Measurements from ENCODE around the gene E2F4.

DNA sequence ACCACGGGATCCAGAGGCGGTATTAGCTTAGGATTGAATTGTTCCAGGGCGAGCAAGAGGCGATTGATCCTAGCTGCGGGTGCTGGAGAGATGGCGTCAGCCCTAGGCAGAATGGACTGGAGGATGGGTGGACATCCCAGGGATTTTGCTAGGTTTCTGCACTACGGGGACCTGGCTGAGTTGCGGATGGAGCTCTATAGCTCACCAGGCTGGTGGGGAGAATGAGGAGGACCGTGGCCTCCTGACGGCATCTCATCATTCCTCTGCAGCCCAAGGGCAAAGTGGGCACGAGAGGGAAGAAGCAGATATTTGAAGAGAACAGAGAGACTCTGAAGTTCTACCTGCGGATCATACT is 35.6 kb downstream of the E2F4 start:
- TF ChIP-seq, protein P1, sequence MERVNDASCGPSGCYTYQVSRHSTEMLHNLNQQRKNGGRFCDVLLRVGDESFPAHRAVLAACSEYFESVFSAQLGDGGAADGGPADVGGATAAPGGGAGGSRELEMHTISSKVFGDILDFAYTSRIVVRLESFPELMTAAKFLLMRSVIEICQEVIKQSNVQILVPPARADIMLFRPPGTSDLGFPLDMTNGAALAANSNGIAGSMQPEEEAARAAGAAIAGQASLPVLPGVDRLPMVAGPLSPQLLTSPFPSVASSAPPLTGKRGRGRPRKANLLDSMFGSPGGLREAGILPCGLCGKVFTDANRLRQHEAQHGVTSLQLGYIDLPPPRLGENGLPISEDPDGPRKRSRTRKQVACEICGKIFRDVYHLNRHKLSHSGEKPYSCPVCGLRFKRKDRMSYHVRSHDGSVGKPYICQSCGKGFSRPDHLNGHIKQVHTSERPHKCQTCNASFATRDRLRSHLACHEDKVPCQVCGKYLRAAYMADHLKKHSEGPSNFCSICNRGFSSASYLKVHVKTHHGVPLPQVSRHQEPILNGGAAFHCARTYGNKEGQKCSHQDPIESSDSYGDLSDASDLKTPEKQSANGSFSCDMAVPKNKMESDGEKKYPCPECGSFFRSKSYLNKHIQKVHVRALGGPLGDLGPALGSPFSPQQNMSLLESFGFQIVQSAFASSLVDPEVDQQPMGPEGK (CRISPR knock-in tag; IDR thresholded peaks at IDR 0.05; ENCODE audit: borderline replicate concordance): no peak
- TF ChIP-seq, protein P2, sequence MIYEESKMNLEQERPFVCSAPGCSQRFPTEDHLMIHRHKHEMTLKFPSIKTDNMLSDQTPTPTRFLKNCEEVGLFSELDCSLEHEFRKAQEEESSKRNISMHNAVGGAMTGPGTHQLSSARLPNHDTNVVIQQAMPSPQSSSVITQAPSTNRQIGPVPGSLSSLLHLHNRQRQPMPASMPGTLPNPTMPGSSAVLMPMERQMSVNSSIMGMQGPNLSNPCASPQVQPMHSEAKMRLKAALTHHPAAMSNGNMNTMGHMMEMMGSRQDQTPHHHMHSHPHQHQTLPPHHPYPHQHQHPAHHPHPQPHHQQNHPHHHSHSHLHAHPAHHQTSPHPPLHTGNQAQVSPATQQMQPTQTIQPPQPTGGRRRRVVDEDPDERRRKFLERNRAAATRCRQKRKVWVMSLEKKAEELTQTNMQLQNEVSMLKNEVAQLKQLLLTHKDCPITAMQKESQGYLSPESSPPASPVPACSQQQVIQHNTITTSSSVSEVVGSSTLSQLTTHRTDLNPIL (CRISPR knock-in tag; IDR thresholded peaks at IDR 0.05; ENCODE audit: low read depth): no peak
- TF ChIP-seq SNAI2 (CRISPR knock-in tag; IDR thresholded peaks at IDR 0.05): no peak
- TF ChIP-seq, protein P3, sequence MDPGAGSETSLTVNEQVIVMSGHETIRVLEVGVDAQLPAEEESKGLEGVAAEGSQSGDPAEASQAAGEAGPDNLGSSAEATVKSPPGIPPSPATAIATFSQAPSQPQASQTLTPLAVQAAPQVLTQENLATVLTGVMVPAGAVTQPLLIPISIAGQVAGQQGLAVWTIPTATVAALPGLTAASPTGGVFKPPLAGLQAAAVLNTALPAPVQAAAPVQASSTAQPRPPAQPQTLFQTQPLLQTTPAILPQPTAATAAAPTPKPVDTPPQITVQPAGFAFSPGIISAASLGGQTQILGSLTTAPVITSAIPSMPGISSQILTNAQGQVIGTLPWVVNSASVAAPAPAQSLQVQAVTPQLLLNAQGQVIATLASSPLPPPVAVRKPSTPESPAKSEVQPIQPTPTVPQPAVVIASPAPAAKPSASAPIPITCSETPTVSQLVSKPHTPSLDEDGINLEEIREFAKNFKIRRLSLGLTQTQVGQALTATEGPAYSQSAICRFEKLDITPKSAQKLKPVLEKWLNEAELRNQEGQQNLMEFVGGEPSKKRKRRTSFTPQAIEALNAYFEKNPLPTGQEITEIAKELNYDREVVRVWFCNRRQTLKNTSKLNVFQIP (CRISPR knock-in tag; IDR thresholded peaks at IDR 0.05; ENCODE audit: borderline replicate concordance, low read depth): no peak
- TF ChIP-seq ARNTL (CRISPR knock-in tag; IDR thresholded peaks at IDR 0.05; ENCODE audit: borderline replicate concordance, low read depth): no peak

Data from SK-N-SH treated with all-trans-retinoic acid at 6 μM for 48 hours (cell line).